Upper lobe of left lung (tissue), 6 donors: Measurements from ENCODE around the gene DENND1A. TPM values are rescaled to one million over a fixed set of nuclear protein-coding genes. Genes with fewer than 3 reads are reported as not detected.
A peak's percentile ranks its signal among the peaks of the same experiment; 100 is the strongest.

Experiments used
- ATAC-seq, 2 donors: fragments of 200-7000 bp; cut with Tn5 transposase; one replicate each; pipeline ENCODE4 v1.9.1; 2022; ENCODE audit warnings: mild to moderate bottlenecking in 2 of 2, moderate library complexity in 2 of 2; ENCODE audit not compliant: low FRiP score in 2 of 2
- DNase-seq, 2 donors: peaks; one replicate each; pipeline ENCODE4 v3.0.0-alpha.2; 2019 to 2020
- H3K27ac ChIP-seq, 4 donors: fragments of 200-600 bp; sonication (generic); one replicate each; pipeline ENCODE4 v1.5.1; 2016 to 2019
- H3K27me3 ChIP-seq, 4 donors: fragments of 200-600 bp; sonication (generic); one replicate each; pipeline ENCODE4 v1.5.1; 2017 to 2019
- H3K36me3 ChIP-seq, 4 donors: fragments of 200-600 bp; sonication (generic); one replicate each; pipeline ENCODE4 v1.5.1; 2016 to 2019
- H3K4me1 ChIP-seq, 4 donors: fragments of 200-600 bp; sonication (generic); one replicate each; pipeline ENCODE4 v1.5.1; 2018 to 2019
- H3K4me3 ChIP-seq, 4 donors: fragments of 200-600 bp; sonication (generic); one replicate each; pipeline ENCODE4 v1.5.1; 2017 to 2019; ENCODE audit warnings: mild to moderate bottlenecking in 2 of 4, moderate library complexity in 1 of 4
- H3K9me3 ChIP-seq, 4 donors: fragments of 200-600 bp; sonication (generic); one replicate each; pipeline ENCODE4 v1.5.1; 2018 to 2019
- EP300 ChIP-seq, 4 donors: sonication (generic); formaldehyde crosslinking; IDR thresholded peaks; one replicate each; pipeline ENCODE4 v1.5.1; 2017; ENCODE audit warnings: antibody characterized with exemption in 4 of 4, control low read depth in 2 of 4
- POLR2A ChIP-seq, 4 donors: fragments of 450-650 bp; IDR thresholded peaks; one replicate each; pipeline ENCODE4 v1.5.1; 2016 to 2017; ENCODE audit warnings: antibody characterized with exemption in 4 of 4, mild to moderate bottlenecking in 2 of 4
- POLR2AphosphoS5 ChIP-seq, 2 donors: sonication (generic); formaldehyde crosslinking; IDR thresholded peaks; one replicate each; pipeline ENCODE4 v1.5.1; 2017; ENCODE audit warnings: antibody characterized with exemption in 2 of 2
- WGBS, 2 donors: methylation state at CpG; one replicate each; pipeline ENCODE4 v1.1.5; 2017 to 2018; 5-methylcytosine and 5-hydroxymethylcytosine counted together
- total RNA-seq, 6 donors: library from RNA; depleted of rRNA in 4 of 6; stranded (reverse); fragments of >200 nt in 4 of 6; gene quantifications; one replicate each; pipeline versions ENCODE4 v1.1.0 to v1.2.1, GENCODE V29; 2016 to 2021
- TF ChIP-seq, protein P1 (sequence below), 6 experiments: fragments of 450-650 bp in 4 of 6; fragments of 200-600 bp in 2 of 6; sonication (generic) in 2 of 6; IDR thresholded peaks; one replicate each; pipeline ENCODE4 v1.5.1; 2016 to 2019; ENCODE audit warnings: antibody characterized with exemption in 6 of 6
- donor health status: DM: no; HTN: no; CAD: no; lungs with moderate emphysema.
- donor health status: DM: no; HTN: yes; CAD: no; lungs with severe emphysema.

The DENND1A gene
- total RNA-seq, 6 donors from 2014 or later, result 9.8 to 46.1 (median 16.0) TPM

DNA sequence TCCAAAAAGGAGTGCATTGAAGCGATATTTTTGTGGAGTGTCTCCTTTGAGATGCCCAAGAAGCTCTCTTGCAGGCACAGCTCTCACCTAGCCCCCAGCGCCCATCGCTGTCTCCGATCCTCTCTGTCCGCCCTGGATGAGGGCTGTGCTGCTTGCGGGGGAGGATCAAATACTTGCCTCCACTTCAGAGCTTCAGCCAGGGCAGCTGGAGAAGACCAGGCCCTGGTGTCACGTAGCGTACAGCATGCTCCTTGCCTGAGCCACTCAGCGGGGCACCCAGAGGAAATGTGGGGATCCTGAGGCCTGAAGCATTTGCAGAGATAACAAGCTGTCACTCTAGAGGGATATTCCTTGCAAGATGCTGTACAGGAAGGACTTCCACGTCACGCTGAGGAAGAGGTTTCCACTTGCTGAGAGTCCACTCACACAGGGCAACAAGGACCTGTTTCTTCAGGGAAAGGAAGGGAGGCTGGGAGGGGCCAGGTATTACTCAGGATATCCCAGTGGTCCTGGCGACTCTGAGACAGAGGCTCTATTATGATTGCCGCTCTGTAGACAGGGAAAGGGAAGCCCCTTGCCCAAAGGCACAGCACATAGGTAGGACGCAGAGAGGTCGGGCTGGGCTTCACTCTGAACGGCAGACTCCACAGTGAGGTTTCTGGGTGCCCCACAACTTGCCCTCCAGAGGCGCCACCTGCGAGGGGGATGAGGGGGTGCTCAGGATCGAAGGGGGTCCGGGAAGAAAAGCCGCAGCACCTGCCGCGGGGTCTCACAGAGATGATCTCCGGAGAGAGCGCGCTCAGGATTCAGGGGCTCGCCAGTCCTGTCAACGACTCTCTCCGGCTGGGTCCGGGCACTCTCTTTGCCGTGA is 510.0 kb downstream of the DENND1A start:
- no peaks in the 10 kb centered on the region for H3K4me1 ChIP-seq
- H3K36me3 ChIP-seq, result peaks cover 0 to 12% (median 6%) of the 10 kb centered on the region in 4 donors
- DNase-seq, result peak in 1 of 2 donors; percentile 14
- no peak overlapping the region for H3K4me3 ChIP-seq
- WGBS, 2 donors, result 73 to 84% methylated on average over 17 to 31 of the region's 31 CpGs
- no peaks in the 10 kb centered on the region for H3K9me3 ChIP-seq
- TF ChIP-seq, protein P1, sequence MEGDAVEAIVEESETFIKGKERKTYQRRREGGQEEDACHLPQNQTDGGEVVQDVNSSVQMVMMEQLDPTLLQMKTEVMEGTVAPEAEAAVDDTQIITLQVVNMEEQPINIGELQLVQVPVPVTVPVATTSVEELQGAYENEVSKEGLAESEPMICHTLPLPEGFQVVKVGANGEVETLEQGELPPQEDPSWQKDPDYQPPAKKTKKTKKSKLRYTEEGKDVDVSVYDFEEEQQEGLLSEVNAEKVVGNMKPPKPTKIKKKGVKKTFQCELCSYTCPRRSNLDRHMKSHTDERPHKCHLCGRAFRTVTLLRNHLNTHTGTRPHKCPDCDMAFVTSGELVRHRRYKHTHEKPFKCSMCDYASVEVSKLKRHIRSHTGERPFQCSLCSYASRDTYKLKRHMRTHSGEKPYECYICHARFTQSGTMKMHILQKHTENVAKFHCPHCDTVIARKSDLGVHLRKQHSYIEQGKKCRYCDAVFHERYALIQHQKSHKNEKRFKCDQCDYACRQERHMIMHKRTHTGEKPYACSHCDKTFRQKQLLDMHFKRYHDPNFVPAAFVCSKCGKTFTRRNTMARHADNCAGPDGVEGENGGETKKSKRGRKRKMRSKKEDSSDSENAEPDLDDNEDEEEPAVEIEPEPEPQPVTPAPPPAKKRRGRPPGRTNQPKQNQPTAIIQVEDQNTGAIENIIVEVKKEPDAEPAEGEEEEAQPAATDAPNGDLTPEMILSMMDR (IDR thresholded peaks at IDR 0.05), result no peak
- TF ChIP-seq POLR2AphosphoS5 (IDR thresholded peaks at IDR 0.05), result no peak
- no peak for TF ChIP-seq EP300 (IDR thresholded peaks at IDR 0.05)
- no peak for TF ChIP-seq POLR2A (IDR thresholded peaks at IDR 0.05)
- ATAC-seq, result no peak
- H3K27me3 ChIP-seq, result no peaks in the 10 kb centered on the region
- H3K27ac ChIP-seq, result no peak overlapping the region

DNA sequence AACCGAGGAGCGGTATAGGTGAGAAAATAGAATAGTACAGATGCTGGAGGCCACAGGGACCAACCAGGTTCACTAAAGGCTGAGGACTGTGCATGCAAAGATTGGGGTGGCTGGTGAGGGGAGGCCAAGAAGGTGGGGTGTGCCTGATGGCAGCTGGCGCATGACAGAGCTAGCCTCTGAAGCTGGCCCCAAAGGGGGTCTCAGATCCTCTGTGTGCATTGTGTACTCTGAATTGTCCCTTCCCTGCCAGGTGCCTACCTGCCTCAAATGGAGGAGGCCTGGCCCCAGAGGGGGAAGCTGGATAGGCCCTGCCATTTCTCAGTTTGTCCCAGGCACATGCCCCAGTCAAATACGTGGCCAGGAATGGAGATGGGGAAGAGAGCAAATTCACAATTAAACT is 510.8 kb downstream of the DENND1A start:
- Histone ChIP-seq H3K27me3 (no peaks in the 10 kb centered on the region), H3K4me1 (no peaks in the 10 kb centered on the region), H3K27ac (no peak overlapping the region), H3K4me3 (no peak overlapping the region), H3K9me3 (no peaks in the 10 kb centered on the region), H3K36me3 (peaks cover 0 to 12% (median 6%) of the 10 kb centered on the region in 4 donors)
- DNase-seq (peak in 1 of 2 donors; percentile 8), ATAC-seq (no peak)
- WGBS, 2 donors, result 78 to 81% methylated on average over 4 of the region's 4 CpGs
- TF ChIP-seq, protein P1 (IDR thresholded peaks at IDR 0.05), result no peak
- TF ChIP-seq EP300 (IDR thresholded peaks at IDR 0.05), result no peak
- TF ChIP-seq POLR2A (IDR thresholded peaks at IDR 0.05), result no peak
- no peak for TF ChIP-seq POLR2AphosphoS5 (IDR thresholded peaks at IDR 0.05)

DNA sequence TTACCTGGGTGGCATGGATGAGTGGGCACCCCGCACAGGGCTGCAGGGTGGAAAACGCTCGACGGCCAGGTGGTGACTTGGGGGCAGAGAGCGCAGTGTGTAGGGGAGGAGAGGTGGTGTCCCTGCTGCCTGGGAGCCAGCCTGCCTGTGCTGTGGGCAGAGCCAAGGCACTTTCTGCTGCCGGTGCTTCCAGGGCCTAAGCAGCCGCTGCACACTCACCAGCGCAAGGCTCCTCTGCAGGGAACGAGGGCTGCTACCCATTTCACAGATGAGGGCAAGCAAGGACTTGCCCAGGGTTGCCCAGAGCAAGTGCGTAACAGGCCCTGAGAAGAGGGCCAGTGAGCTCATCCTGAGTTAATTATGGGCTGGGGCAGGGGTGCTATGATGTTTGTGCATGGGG is 511.4 kb downstream of the DENND1A start:
- H3K36me3 ChIP-seq, result peaks cover 0 to 12% (median 6%) of the 10 kb centered on the region in 4 donors

DNA sequence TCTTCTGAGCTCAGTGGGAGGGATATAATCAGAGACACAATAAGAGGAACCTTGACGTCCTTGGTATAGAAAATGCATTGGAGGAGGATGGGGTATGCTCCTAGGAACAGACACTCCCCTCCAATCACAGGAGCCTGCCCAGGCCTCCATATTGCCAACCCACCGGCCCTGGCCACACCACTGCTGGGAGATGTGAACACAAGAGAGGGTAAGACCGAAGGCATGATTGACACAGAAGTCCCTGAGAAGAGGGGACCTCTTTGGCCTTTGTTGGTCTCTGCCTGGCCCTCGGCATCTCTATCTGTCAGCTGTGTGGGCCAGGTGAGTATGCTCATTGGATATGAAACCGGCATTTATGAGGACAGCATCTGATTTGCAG is 511.9 kb downstream of the DENND1A start:
- no peaks in the 10 kb centered on the region for H3K9me3 ChIP-seq
- 91 to 93% methylated on average over 4 to 5 of the region's 5 CpGs for WGBS, 2 donors
- H3K27me3 ChIP-seq, result no peaks in the 10 kb centered on the region
- no peaks in the 10 kb centered on the region for H3K4me1 ChIP-seq
- DNase-seq, result no peak
- ATAC-seq, result no peak
- TF ChIP-seq POLR2AphosphoS5 (IDR thresholded peaks at IDR 0.05) (no peak), POLR2A (IDR thresholded peaks at IDR 0.05) (no peak), EP300 (IDR thresholded peaks at IDR 0.05) (no peak)
- TF ChIP-seq, protein P1 (IDR thresholded peaks at IDR 0.05), result no peak
- H3K4me3 ChIP-seq, result no peak overlapping the region
- peaks cover 0 to 12% (median 6%) of the 10 kb centered on the region in 4 donors for H3K36me3 ChIP-seq
- H3K27ac ChIP-seq, result no peak overlapping the region

More for the DNA sequence above, 511.4 kb downstream of the DENND1A start:
- ATAC-seq (no peak), DNase-seq (peak in 1 of 2 donors; percentile 18)
- TF ChIP-seq POLR2AphosphoS5 (IDR thresholded peaks at IDR 0.05) (no peak), POLR2A (IDR thresholded peaks at IDR 0.05) (no peak), EP300 (IDR thresholded peaks at IDR 0.05) (no peak)
- TF ChIP-seq, protein P1 (IDR thresholded peaks at IDR 0.05), result no peak
- H3K27ac ChIP-seq, result no peak overlapping the region
- 88 to 97% methylated on average over 7 to 9 of the region's 10 CpGs for WGBS, 2 donors
- H3K27me3 ChIP-seq, result no peaks in the 10 kb centered on the region
- H3K9me3 ChIP-seq, result no peaks in the 10 kb centered on the region
- H3K4me1 ChIP-seq, result no peaks in the 10 kb centered on the region
- no peak overlapping the region for H3K4me3 ChIP-seq
